Type B pancreatic cell (in vitro differentiated cells): ENCODE measurements around the gene NPAS4. TPM values are rescaled to one million over a fixed set of nuclear protein-coding genes. Genes with fewer than 3 reads are reported as not detected.

Experiments
- DNase-seq: peaks from one replicate; pipeline ENCODE4 v3.0.0; 2021; ENCODE audit warnings: mixed read lengths; ENCODE audit not compliant: unreplicated experiment; ENCODE audit errors: extremely low spot score
- H3K27ac Mint-ChIP-seq: 2 replicates; pipeline ENCODE4 v1.8.0; 2021; ENCODE audit warnings: mild to moderate bottlenecking, mixed read lengths
- H3K27me3 Mint-ChIP-seq: 2 replicates; pipeline ENCODE4 v1.8.0; 2021; ENCODE audit warnings: mixed read lengths
- H3K36me3 Mint-ChIP-seq: 2 replicates; pipeline ENCODE4 v1.8.0; 2021; ENCODE audit warnings: mixed read lengths
- H3K4me1 Mint-ChIP-seq: one replicate; pipeline ENCODE4 v1.8.0; 2021; ENCODE audit warnings: mixed read lengths; ENCODE audit not compliant: unreplicated experiment
- H3K4me3 Mint-ChIP-seq: 2 replicates; pipeline ENCODE4 v1.8.0; 2021; ENCODE audit warnings: mild to moderate bottlenecking, mixed read lengths
- H3K9me3 Mint-ChIP-seq: 2 replicates; pipeline ENCODE4 v1.8.0; 2021; ENCODE audit warnings: mixed read lengths
- total RNA-seq: library from RNA; stranded (reverse); gene quantifications from 2 replicates; pipeline ENCODE4 v1.2.1, GENCODE V29; 2021; ENCODE audit warnings: low replicate concordance
- TF ChIP-seq, protein P1 (sequence below): fragments of 200-600 bp; sonication (generic); conservative IDR thresholded peaks from 2 replicates; pipeline ENCODE4 v1.5.0; 2021; ENCODE audit warnings: antibody characterized with exemption, mild to moderate bottlenecking

Gene NPAS4
- total RNA-seq, 1 donor from 2014 or later = 0.77 TPM

DNA sequence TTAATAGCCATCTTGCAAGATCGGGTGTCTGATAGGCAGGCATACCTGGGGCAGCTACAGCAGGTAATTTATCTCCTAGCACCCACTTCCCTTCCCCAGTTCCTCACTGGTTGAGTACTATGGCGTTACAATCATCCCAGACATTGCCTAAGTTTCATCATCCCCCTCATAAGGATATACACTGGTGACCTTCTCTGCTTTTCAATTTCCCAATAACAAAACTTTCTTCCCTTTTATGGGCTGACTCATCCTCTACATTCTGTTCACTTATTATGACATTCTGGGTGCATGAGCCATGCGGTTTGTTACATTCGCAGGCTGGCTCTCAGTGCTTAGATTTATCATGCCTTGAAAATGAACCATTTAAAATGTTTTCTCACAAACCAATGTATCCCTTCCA lies 22.8 kb downstream of the NPAS4 start:
- TF ChIP-seq, protein P1, sequence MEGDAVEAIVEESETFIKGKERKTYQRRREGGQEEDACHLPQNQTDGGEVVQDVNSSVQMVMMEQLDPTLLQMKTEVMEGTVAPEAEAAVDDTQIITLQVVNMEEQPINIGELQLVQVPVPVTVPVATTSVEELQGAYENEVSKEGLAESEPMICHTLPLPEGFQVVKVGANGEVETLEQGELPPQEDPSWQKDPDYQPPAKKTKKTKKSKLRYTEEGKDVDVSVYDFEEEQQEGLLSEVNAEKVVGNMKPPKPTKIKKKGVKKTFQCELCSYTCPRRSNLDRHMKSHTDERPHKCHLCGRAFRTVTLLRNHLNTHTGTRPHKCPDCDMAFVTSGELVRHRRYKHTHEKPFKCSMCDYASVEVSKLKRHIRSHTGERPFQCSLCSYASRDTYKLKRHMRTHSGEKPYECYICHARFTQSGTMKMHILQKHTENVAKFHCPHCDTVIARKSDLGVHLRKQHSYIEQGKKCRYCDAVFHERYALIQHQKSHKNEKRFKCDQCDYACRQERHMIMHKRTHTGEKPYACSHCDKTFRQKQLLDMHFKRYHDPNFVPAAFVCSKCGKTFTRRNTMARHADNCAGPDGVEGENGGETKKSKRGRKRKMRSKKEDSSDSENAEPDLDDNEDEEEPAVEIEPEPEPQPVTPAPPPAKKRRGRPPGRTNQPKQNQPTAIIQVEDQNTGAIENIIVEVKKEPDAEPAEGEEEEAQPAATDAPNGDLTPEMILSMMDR = no peak

DNA sequence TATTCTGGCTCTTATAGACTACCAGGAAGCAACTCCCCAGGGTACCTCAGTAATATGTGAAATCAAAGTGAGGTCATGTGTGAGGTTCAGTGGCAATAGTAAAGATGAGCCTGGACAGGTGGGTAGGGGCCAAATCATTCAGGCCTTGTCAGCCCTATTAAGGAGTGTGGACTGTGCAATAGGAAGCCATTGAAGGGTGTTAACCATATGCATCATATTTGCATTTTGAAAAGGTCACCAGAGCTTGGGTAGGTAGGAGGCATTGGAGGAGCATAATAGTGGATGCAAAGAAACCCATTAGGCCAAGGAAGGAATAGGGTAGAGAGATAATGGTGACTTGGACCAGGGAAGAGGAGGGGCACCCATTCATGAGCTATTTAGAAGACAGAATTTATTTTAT lies 26.2 kb downstream of the NPAS4 start:
- peaks cover 8% of the 10 kb centered on the region for H3K9me3 Mint-ChIP-seq
- H3K4me1 Mint-ChIP-seq = no peaks in the 10 kb centered on the region
- no peak overlapping the region for H3K4me3 Mint-ChIP-seq
- TF ChIP-seq, protein P1 = no peak
- H3K36me3 Mint-ChIP-seq = no peaks in the 10 kb centered on the region
- no peak for DNase-seq
- no peak overlapping the region for H3K27ac Mint-ChIP-seq
- peaks cover 27% of the 10 kb centered on the region for H3K27me3 Mint-ChIP-seq

More for the DNA sequence above, 22.8 kb downstream of the NPAS4 start:
- Mint-ChIP-seq H3K36me3 (no peaks in the 10 kb centered on the region), H3K27ac (no peak overlapping the region), H3K9me3 (peaks cover 8% of the 10 kb centered on the region), H3K4me1 (peaks cover 5% of the 10 kb centered on the region), H3K27me3 (peaks cover 12% of the 10 kb centered on the region), H3K4me3 (no peak overlapping the region)
- DNase-seq = no peak

DNA sequence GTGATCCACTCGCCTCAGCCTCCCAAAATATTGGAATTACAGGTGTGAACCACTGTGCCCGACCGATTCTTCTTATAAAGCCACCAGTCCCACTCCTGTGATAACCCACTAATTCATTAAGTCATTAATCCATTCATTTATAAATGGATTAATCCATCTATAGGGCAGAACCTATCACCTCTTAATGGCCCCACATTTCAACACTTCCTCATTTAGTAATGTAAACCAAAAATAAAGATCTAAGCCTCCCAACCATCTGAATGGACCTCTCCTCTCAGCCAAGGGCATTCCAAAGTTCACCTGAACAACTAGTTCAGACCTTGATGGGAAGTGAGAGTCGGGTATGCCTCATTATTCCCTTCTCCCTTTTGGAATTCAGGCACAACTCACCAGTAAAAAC lies 27.7 kb downstream of the NPAS4 start:
- no peaks in the 10 kb centered on the region for H3K4me1 Mint-ChIP-seq
- H3K4me3 Mint-ChIP-seq = no peak overlapping the region
- TF ChIP-seq, protein P1 = no peak
- H3K9me3 Mint-ChIP-seq = peaks cover 4% of the 10 kb centered on the region
- H3K36me3 Mint-ChIP-seq = no peaks in the 10 kb centered on the region
- H3K27ac Mint-ChIP-seq = no peak overlapping the region
- peaks cover 29% of the 10 kb centered on the region for H3K27me3 Mint-ChIP-seq
- DNase-seq = no peak

DNA sequence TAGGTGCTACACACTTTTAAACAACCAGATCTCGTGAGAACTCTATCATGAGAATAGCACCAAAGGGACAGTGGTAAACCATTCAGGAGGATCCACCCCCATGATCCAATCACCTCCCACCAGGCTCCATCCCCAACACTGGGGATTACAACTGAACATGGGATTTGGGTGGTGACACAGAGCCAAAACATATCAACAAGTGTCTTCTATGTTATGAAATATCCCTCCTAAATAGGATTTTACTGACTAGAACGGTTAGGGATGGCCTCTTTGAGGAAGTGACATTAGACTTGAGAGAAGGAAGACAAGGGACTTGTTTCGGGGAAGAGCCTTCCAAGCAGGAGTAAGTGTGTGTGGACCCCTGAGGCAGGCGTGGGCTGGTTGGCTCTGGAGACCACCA lies 29.7 kb downstream of the NPAS4 start:
- H3K27ac Mint-ChIP-seq = no peak overlapping the region
- H3K4me3 Mint-ChIP-seq = no peak overlapping the region
- DNase-seq = no peak
- TF ChIP-seq, protein P1 = no peak
- H3K27me3 Mint-ChIP-seq = peaks cover 46% of the 10 kb centered on the region
- peaks cover 6% of the 10 kb centered on the region for H3K4me1 Mint-ChIP-seq
- H3K9me3 Mint-ChIP-seq = no peaks in the 10 kb centered on the region
- H3K36me3 Mint-ChIP-seq = no peaks in the 10 kb centered on the region

DNA sequence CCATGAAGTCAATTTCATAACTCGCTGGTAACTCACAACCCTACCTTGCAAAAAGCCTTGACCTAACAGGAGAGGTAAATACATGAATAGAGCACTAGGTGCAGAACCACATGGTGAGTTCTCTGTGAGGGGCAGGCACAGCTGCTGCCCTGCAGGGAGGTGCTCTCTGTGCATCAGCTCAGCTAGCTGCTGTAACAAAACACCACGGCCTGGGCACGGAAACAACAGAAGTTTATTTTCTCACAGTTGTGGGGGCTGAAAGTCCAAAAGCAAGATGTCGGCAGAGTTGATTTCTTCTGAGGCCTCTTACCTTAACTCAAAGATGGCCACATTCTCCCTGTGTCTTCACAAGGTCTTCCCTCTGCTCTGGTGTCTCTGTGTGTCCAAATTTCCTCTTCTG lies 30.8 kb downstream of the NPAS4 start:
- Mint-ChIP-seq H3K9me3 (no peaks in the 10 kb centered on the region), H3K4me1 (peaks cover 6% of the 10 kb centered on the region), H3K36me3 (no peaks in the 10 kb centered on the region), H3K27ac (no peak overlapping the region), H3K4me3 (no peak overlapping the region), H3K27me3 (peaks cover 43% of the 10 kb centered on the region)
- TF ChIP-seq, protein P1 = no peak
- DNase-seq = no peak

DNA sequence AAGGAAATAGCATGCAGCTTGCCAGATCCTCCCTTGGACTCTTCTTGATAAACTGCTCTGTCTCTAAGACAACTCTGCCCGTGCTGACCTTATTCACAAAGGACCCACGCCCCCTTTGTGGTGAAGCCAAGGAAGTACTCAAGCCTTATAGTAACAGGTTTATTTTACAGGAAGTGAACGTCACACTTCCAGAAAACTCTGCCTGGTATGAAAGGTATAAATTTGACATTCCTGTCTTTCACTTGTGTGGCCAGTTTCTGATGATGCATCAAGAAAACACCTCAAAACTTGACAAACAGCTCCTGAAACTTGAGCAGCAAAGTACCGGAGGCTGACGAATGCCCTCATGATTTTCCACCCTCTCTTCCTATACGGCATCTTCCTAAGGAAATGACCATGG lies 33.4 kb downstream of the NPAS4 start:
- Mint-ChIP-seq H3K9me3 (no peaks in the 10 kb centered on the region), H3K27me3 (peaks cover 36% of the 10 kb centered on the region), H3K36me3 (no peaks in the 10 kb centered on the region), H3K4me3 (no peak overlapping the region), H3K4me1 (peaks cover 6% of the 10 kb centered on the region), H3K27ac (peak overlapping the region; percentile 87)
- DNase-seq = no peak
- TF ChIP-seq, protein P1 = no peak
